Testis (tissue), 3 donors: ENCODE measurements around the gene CTDP1. TPM values are rescaled to one million over a fixed set of nuclear protein-coding genes. Genes with fewer than 3 reads are reported as not detected.

Source experiments
- DNase-seq: peaks from one replicate; pipeline ENCODE4 v3.0.0-alpha.2; 2019
- H3K27ac ChIP-seq, 2 donors: fragments of 200-600 bp; sonication (generic); one replicate each; pipeline ENCODE4 v1.5.1; 2019
- H3K27me3 ChIP-seq: fragments of 200-600 bp; sonication (generic); one replicate; pipeline ENCODE4 v1.5.1; 2019
- H3K36me3 ChIP-seq: fragments of 200-600 bp; sonication (generic); one replicate; pipeline ENCODE4 v1.5.1; 2017; ENCODE audit warnings: low read depth; ENCODE audit errors: missing control alignments
- H3K4me1 ChIP-seq: fragments of 200-600 bp; sonication (generic); one replicate; pipeline ENCODE4 v1.5.1; 2019
- H3K4me3 ChIP-seq, 2 donors: fragments of 200-600 bp; sonication (generic); one replicate each; pipeline ENCODE4 v1.5.1; 2017 to 2019
- H3K9me3 ChIP-seq: fragments of 200-600 bp; sonication (generic); one replicate; pipeline ENCODE4 v1.5.1; 2017
- POLR2A ChIP-seq: fragments of 450-650 bp; IDR thresholded peaks from one replicate; pipeline ENCODE4 v1.6.1; 2017; ENCODE audit warnings: antibody characterized with exemption, mild to moderate bottlenecking, moderate library complexity
- WGBS, 2 donors: methylation state at CpG; one replicate each; pipeline ENCODE4 v1.1.5; 2018; 5-methylcytosine and 5-hydroxymethylcytosine counted together
- intact Hi-C: fragments of 100-400 bp; cut with DNase I; formaldehyde crosslinking; loops from one replicate; pipeline ENCODE4 v1.15.1; 2023; ENCODE audit warnings: low total_unique reads
- polyA plus RNA-seq: library from polyadenylated mRNA; stranded (reverse); fragments of 350-450 nt; fragmentation: Illumina TruSeq; extraction: RNeasy Lipid Tissue Mini Kit (QIAGEN cat#74804); gene quantifications from one replicate; pipeline ENCODE4 v1.2.3, GENCODE V29; 2014; ENCODE audit warnings: low read depth, low replicate concordance; ENCODE audit not compliant: insufficient read depth
- total RNA-seq, 2 donors: library from RNA; depleted of rRNA; stranded (reverse); fragments of >200 nt; gene quantifications; one replicate each; pipeline ENCODE4 v1.2.3, GENCODE V29; 2016
- TF ChIP-seq, protein P1 (sequence below), 3 experiments: fragments of 450-650 bp in 2 of 3; fragments of 200-600 bp in 1 of 3; sonication (generic) in 1 of 3; IDR thresholded peaks; one replicate each; pipeline ENCODE4 v1.5.1; 2016 to 2019; ENCODE audit warnings: antibody characterized with exemption in 3 of 3, mild to moderate bottlenecking in 2 of 3, moderate library complexity in 1 of 3

The CTDP1 gene
- total and polyA plus RNA-seq, 3 donors from 2014 or later: 41.0 to 51.0 (median 47.2) TPM

DNA sequence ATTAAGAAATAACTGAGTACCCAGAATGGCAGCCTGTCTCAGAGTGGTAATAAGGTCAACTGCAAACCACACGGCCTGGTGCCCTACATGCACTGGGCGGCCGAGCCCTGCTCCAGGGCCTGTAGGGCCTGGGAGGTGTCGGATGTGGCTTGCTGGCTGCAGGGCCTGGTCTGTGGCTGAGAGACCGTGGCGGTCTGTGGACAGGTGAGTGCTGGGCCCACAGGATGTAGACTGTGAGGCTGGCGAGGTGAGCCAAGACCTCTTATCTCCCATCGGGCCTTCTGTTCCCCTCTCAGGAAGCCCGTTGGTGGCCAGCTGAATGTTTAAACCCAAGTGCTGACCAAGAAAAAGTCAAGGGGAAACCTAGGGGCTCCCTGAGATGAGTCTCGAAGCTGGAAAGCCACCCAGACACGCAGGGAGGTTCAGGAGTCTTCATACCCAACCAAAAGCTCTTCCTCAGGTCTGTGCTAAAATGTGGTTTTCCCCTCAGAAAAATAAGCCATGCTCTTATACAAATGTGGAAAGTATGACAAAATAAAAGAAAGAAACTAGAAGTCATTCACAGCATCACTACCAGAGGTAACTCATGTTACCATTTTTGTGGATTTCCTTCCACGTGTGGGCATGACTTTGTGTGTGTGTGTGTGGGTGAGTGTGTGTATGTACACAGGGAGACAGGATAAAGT lies 47.7 kb upstream of the CTDP1 start:
- 92 to 96% methylated on average over 12 of the region's 12 CpGs for WGBS, 2 donors
- no peaks in the 10 kb centered on the region for H3K4me1 ChIP-seq
- H3K4me3 ChIP-seq: no peak overlapping the region
- H3K9me3 ChIP-seq: no peaks in the 10 kb centered on the region
- no peaks in the 10 kb centered on the region for H3K27me3 ChIP-seq
- H3K36me3 ChIP-seq: no peaks in the 10 kb centered on the region
- no peak overlapping the region for H3K27ac ChIP-seq
- intact Hi-C loops: no loop called here
- no peak for DNase-seq
- TF ChIP-seq POLR2A: no peak
- TF ChIP-seq, protein P1, sequence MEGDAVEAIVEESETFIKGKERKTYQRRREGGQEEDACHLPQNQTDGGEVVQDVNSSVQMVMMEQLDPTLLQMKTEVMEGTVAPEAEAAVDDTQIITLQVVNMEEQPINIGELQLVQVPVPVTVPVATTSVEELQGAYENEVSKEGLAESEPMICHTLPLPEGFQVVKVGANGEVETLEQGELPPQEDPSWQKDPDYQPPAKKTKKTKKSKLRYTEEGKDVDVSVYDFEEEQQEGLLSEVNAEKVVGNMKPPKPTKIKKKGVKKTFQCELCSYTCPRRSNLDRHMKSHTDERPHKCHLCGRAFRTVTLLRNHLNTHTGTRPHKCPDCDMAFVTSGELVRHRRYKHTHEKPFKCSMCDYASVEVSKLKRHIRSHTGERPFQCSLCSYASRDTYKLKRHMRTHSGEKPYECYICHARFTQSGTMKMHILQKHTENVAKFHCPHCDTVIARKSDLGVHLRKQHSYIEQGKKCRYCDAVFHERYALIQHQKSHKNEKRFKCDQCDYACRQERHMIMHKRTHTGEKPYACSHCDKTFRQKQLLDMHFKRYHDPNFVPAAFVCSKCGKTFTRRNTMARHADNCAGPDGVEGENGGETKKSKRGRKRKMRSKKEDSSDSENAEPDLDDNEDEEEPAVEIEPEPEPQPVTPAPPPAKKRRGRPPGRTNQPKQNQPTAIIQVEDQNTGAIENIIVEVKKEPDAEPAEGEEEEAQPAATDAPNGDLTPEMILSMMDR (IDR thresholded peaks at IDR 0.05): no peak

- H3K27me3 ChIP-seq: no peaks in the 10 kb centered on the region
- no peak for DNase-seq
- TF ChIP-seq, protein P1 (IDR thresholded peaks at IDR 0.05): no peak
- TF ChIP-seq POLR2A: no peak
- no peak overlapping the region for H3K4me3 ChIP-seq
- intact Hi-C loops: no loop called here
- H3K9me3 ChIP-seq: no peaks in the 10 kb centered on the region
- H3K36me3 ChIP-seq: no peaks in the 10 kb centered on the region
- 95 to 97% methylated on average over 13 to 14 of the region's 14 CpGs for WGBS, 2 donors
- H3K27ac ChIP-seq: no peak overlapping the region
- H3K4me1 ChIP-seq: no peaks in the 10 kb centered on the region
Observed at GRCh38 chr18:79632765-79633164, 46.8 kb upstream of the CTDP1 start.

- H3K4me3 ChIP-seq: no peak overlapping the region
- DNase-seq: no peak
- intact Hi-C loops: no loop called here
Observed at GRCh38 chr18:79634186-79634585, 45.4 kb upstream of the CTDP1 start.

GRCh38 chr18:79634593-79635426 lies 44.8 kb upstream of the CTDP1 start:
- intact Hi-C loops: no loop called here
- no peaks in the 10 kb centered on the region for H3K4me1 ChIP-seq
- H3K27me3 ChIP-seq: no peaks in the 10 kb centered on the region
- 85 to 92% methylated on average over 21 to 23 of the region's 23 CpGs for WGBS, 2 donors
- DNase-seq: no peak
- no peak overlapping the region for H3K4me3 ChIP-seq
- no peaks in the 10 kb centered on the region for H3K9me3 ChIP-seq
- TF ChIP-seq, protein P1 (IDR thresholded peaks at IDR 0.05): no peak
- no peak for TF ChIP-seq POLR2A
- H3K36me3 ChIP-seq: no peaks in the 10 kb centered on the region
- H3K27ac ChIP-seq: no peak overlapping the region

More at GRCh38 chr18:79634186-79634585, 45.4 kb upstream of the CTDP1 start:
- WGBS, 2 donors: 94 to 95% methylated on average over 2 to 5 of the region's 5 CpGs
- no peaks in the 10 kb centered on the region for H3K36me3 ChIP-seq
- H3K4me1 ChIP-seq: no peaks in the 10 kb centered on the region
- H3K27ac ChIP-seq: no peak overlapping the region
- H3K27me3 ChIP-seq: no peaks in the 10 kb centered on the region
- H3K9me3 ChIP-seq: no peaks in the 10 kb centered on the region
- TF ChIP-seq POLR2A: no peak
- TF ChIP-seq, protein P1 (IDR thresholded peaks at IDR 0.05): no peak
